ENCODE results near the gene SLC25A22.

SLC25A22 gene

GRCh38 chr11:833849-834311 lies 35.8 kb upstream of the SLC25A22 start:
- no peak for DNase-seq (ENCODE audit: low read depth)

- no peak for DNase-seq (ENCODE audit: low read depth)
Measured at GRCh38 chr11:833114-833791, 35.2 kb upstream of the SLC25A22 start.

GRCh38 chr11:832529-833113 lies 34.5 kb upstream of the SLC25A22 start, which contains the start of gene CD151:
CD151 (plus strand) TSS chr11:832952; CDS start chr11:836070, 3,118 bp downstream.
- DNase-seq (ENCODE audit: low read depth), result no peak

- no peak for DNase-seq (ENCODE audit: low read depth)
Measured at GRCh38 chr11:831961-832528, 34.0 kb upstream of the SLC25A22 start.

GRCh38 chr11:831118-831864 lies 33.2 kb upstream of the SLC25A22 start:
- no peak for DNase-seq (ENCODE audit: low read depth)

GRCh38 chr11:830295-831117 lies 32.4 kb upstream of the SLC25A22 start:
- DNase-seq (ENCODE audit: low read depth), result no peak

GRCh38 chr11:829847-830294 lies 31.8 kb upstream of the SLC25A22 start:
- DNase-seq (ENCODE audit: low read depth), result no peak

GRCh38 chr11:829176-829846 lies 31.2 kb upstream of the SLC25A22 start:
- no peak for DNase-seq (ENCODE audit: low read depth)

GRCh38 chr11:828506-829175 lies 30.6 kb upstream of the SLC25A22 start:
- DNase-seq (ENCODE audit: low read depth), result no peak

GRCh38 chr11:827897-828192 lies 29.8 kb upstream of the SLC25A22 start, which contains the start of gene CRACR2B:
CRACR2B (plus strand) TSS chr11:827919; CDS start chr11:828608, 689 bp downstream.
- DNase-seq (ENCODE audit: low read depth), result no peak

GRCh38 chr11:827146-827896 lies 29.2 kb upstream of the SLC25A22 start:
- no peak for DNase-seq (ENCODE audit: low read depth)

- no peak for DNase-seq (ENCODE audit: low read depth)
Measured at GRCh38 chr11:826836-827145, 28.7 kb upstream of the SLC25A22 start.

- no peak for DNase-seq (ENCODE audit: low read depth)
Measured at GRCh38 chr11:826227-826621, 28.1 kb upstream of the SLC25A22 start.

GRCh38 chr11:825366-826226 lies 27.5 kb upstream of the SLC25A22 start:
- no peak for DNase-seq (ENCODE audit: low read depth)

- DNase-seq (ENCODE audit: low read depth), result no peak
Measured at GRCh38 chr11:824942-825341, 26.9 kb upstream of the SLC25A22 start.

- DNase-seq (ENCODE audit: low read depth), result no peak
Measured at GRCh38 chr11:824292-824880, 26.3 kb upstream of the SLC25A22 start.

GRCh38 chr11:823441-824291 lies 25.6 kb upstream of the SLC25A22 start:
- DNase-seq (ENCODE audit: low read depth), result no peak

Measured in CMK (cell line).